Fibroblast of skin of scalp (primary cell): ENCODE measurements around the gene AOC2.
"Not testable (repeated sequence)": the region's sequence is repeated elsewhere in the genome, so short reads cannot be mapped to it uniquely, and the experiment has no call there.

Source experiments
- DNase-seq: peaks from one replicate; pipeline ENCODE4 v3.0.0-alpha.2; 2013

Gene AOC2

DNA sequence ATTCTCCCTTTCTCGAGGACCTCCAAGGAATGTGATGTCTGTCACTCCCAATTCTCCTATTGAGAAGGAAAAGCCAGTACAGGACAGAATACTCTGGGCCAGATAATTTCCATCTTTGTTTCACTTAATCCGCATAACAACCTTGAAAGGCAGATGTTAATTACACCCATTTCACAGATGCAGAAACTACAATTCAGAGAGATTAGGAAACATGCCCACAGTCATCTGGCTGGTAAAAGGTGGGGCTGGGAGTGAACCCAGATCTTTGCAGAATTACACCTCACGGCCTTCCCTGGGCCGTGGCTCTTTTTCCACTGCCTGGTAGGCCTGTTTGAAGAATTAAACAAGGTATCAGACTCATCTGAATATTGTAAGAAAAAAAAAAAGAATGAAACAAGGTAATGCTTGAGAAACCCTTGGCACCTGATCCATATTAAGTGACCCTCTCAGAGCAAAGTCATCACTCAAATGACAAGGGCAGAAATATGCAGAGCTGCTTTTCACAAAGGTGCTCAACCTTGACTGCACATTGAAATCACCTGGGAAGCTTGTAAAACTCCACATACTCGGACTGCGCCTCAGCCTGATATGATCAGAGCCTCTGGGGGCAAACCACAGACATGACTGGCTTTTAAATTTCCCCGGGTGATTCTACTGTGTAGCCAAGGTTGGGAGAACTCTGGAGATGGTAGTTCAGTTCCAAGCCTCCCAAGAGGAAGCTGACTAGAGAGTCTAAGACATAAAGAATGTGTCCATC is 39.6 kb downstream of the AOC2 start:
- no peak for DNase-seq

GRCh38 chr17:42885806-42886205 is 41.4 kb downstream of the AOC2 start:
- not testable (repeated sequence) for DNase-seq

GRCh38 chr17:42886283-42887176 is 42.1 kb downstream of the AOC2 start:
- no peak for DNase-seq

GRCh38 chr17:42889809-42890208 is 45.4 kb downstream of the AOC2 start:
- DNase-seq, result no peak

DNA sequence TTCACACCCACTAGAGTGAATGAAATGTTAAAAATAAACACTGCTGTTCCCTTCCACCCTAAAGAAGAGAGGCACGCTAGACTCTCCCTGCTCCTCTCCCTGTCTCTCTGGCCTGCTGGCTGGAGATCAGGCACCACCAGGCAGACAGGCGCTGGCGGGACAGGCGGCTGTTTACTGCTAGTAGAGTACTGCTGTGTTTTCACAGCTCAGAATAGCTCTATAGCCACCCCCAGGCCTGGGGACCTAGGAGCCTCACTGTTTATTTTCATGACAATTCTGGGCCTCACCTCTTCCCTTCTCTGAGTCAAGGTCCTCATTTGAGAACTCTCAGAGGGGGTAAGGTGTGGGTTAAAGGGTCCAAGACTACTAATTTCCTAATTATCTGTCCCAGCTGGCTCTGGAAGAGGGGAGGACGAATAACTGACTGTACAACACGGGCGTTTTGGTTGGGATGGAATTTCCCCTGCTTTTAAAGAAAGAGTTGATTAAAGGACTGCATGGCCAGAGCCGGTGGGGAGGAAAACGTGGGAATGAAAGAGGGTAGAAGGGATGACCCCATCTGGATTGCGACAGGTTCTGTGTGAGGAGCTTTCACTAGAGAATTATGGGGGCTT is 47.3 kb downstream of the AOC2 start:
- no peak for DNase-seq

DNA sequence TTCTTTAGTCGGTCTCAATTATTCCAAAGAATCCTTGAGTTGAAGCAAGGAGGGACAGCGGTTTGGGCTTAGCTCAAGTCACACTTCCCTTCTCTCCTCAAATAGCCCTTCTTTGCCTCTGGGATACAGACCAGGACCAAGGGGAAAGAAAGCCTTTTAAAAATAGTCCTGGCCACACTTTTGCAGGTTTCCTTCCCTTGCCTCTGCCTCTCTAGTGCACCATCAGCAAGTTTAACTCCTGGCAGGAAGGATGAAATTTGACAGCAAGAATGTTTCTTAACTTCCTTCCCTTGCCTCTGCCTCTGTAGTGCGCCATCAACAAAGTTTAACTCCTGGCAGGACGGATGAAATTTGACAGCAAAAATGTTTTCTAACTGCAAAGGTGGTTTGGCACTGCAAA is 49.0 kb downstream of the AOC2 start:
- DNase-seq, result no peak

- no peak for DNase-seq
Observed at GRCh38 chr17:42894283-42895184, 50.2 kb downstream of the AOC2 start.

DNA sequence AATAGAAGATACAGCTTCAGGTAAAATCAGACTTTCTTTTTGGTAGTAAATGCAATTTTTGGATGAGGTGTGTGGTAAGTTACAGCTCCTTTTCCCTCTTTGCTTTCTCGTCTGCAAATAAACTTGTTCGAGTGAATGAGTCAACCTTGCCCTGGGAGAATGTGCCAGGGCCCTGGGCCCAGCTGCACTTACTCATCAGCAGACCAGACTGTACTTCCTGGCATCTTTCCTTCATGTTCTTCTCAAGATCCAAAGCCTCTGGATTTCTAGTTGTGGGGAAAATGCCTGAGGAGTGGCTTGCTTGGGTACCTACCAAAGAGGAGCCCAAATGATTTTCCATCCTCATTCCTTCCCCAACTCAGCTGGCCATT is 50.8 kb downstream of the AOC2 start:
- peak; percentile 63 for DNase-seq

DNA sequence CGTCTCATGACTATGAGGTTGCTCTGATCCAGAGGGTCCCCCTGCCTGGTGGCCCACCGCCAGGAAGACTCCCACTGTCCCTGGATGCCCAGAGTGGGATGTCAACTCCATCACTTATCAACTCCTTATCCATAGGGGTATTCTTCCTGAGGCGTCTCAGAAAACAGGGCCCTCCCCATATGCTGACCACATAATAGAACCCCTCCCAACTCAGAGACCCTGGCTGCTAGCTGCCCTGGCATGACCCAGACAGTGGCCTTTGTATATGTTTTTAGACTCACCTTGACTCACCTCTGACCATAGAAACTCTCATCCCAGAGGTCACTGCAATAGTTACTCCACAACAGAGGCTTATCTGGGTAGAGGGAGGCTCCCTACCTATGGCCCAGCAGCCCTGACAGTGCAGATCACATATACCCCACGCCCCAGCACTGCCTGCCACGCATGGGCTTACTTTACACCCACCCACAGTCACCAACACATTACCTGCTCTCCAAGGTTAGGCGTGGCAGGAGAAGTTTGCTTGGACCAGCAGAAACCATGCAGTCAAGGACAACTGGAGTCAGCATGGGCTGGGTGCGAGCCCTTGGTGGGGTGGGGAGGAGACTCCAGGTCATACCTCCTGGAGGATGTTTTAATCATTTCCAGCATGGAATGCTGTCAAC is 53.9 kb downstream of the AOC2 start:
- no peak for DNase-seq

- DNase-seq, result not testable (repeated sequence)
Observed at GRCh38 chr17:42899981-42900380, 55.6 kb downstream of the AOC2 start.
